ENCODE data around the gene OR7G2. TPM values are rescaled to one million over a fixed set of nuclear protein-coding genes. Genes with fewer than 3 reads are reported as not detected.

Gene OR7G2
- total and polyA plus RNA-seq, 8 donors, result 0.06 to 0.13 (median 0.08) TPM; not detected in 4

- H3K4me3 ChIP-seq, result no peak overlapping the region
- TF ChIP-seq CTCF (IDR thresholded peaks at IDR 0.05), result no peak
- no peaks in the 10 kb centered on the region for H3K36me3 ChIP-seq
- H3K27ac ChIP-seq, result no peak overlapping the region
- DNase-seq, result no peak
- ATAC-seq, result no peak
- H3K27me3 ChIP-seq, result peaks cover 0 to 41% of the 10 kb centered on the region in 2 donors
- H3K9me3 ChIP-seq, result no peaks in the 10 kb centered on the region
- no peaks in the 10 kb centered on the region for H3K4me1 ChIP-seq
- intact Hi-C loops (cut with DNase I), result no loop called here
These were observed 9.3 kb upstream of the OR7G2 start for GRCh38 chr19:9116547-9116946.

- intact Hi-C loops (cut with DNase I), result no loop called here
- Histone ChIP-seq H3K4me1 (no peaks in the 10 kb centered on the region), H3K4me3 (no peak within 1 kb of the TSS), H3K9me3 (no peaks in the 10 kb centered on the region), H3K27me3 (peaks cover 0 to 40% of the 10 kb centered on the region in 2 donors), H3K36me3 (no peaks in the 10 kb centered on the region), H3K27ac (no peak within 1 kb of the TSS)
- no peak for ATAC-seq
- DNase-seq, result no peak
- TF ChIP-seq CTCF (IDR thresholded peaks at IDR 0.05), result no peak
These were observed 8.1 kb upstream of the OR7G2 start, which contains the start of gene OR7G1 for GRCh38 chr19:9115307-9115813. Gene OR7G1, minus strand, starts transcription at chr19:9115763. Its CDS starts 0 bp downstream, at chr19:9115763.

- H3K27ac ChIP-seq, result no peak overlapping the region
- no peaks in the 10 kb centered on the region for H3K4me1 ChIP-seq
- intact Hi-C loops (cut with DNase I), result no loop called here
- H3K36me3 ChIP-seq, result no peaks in the 10 kb centered on the region
- no peaks in the 10 kb centered on the region for H3K9me3 ChIP-seq
- no peak for ATAC-seq
- H3K4me3 ChIP-seq, result no peak overlapping the region
- TF ChIP-seq CTCF (IDR thresholded peaks at IDR 0.05), result no peak
- DNase-seq, result no peak
- peaks cover 0 to 53% of the 10 kb centered on the region in 2 donors for H3K27me3 ChIP-seq
These were observed 2.7 kb upstream of the OR7G2 start for GRCh38 chr19:9109959-9110358.

- intact Hi-C loops (cut with DNase I), result no loop called here
- ATAC-seq (no peak), DNase-seq (no peak)
- Histone ChIP-seq H3K27ac (no peak within 1 kb of the TSS), H3K9me3 (no peaks in the 10 kb centered on the region), H3K4me1 (no peaks in the 10 kb centered on the region), H3K36me3 (no peaks in the 10 kb centered on the region), H3K4me3 (no peak within 1 kb of the TSS), H3K27me3 (peaks cover 0 to 17% of the 10 kb centered on the region in 2 donors)
- TF ChIP-seq CTCF (IDR thresholded peaks at IDR 0.05), result no peak
These were observed 20.5 kb downstream of the OR7G2 start, which contains the start of gene OR1M1 for GRCh38 chr19:9086761-9087160. Gene OR1M1, plus strand, starts transcription at chr19:9087061. Its CDS starts 6,184 bp downstream, at chr19:9093245.

GRCh38 chr19:9078651-9079050 is 28.6 kb downstream of the OR7G2 start:
- H3K4me1 ChIP-seq, result no peaks in the 10 kb centered on the region
- H3K36me3 ChIP-seq, result no peaks in the 10 kb centered on the region
- no peak overlapping the region for H3K27ac ChIP-seq
- no peak overlapping the region for H3K4me3 ChIP-seq
- H3K9me3 ChIP-seq, result no peaks in the 10 kb centered on the region
- intact Hi-C loops (cut with DNase I), result loop anchor here in 1 of 2 donors (5.0 kb wide), 1 partner anchor 421 kb away; no protein-coding TSS in a partner anchor
- TF ChIP-seq CTCF (IDR thresholded peaks at IDR 0.05), result no peak
- ATAC-seq, result no peak
- H3K27me3 ChIP-seq, result no peaks in the 10 kb centered on the region
- no peak for DNase-seq
